HFFc6 (cell line): ENCODE results near the gene SELENOS. TPM values are rescaled to one million over a fixed set of nuclear protein-coding genes. Genes with fewer than 3 reads are reported as not detected.

Experiments
- DNase-seq: peaks from one replicate; pipeline ENCODE4 v3.0.0-alpha.2; 2018
- H3K27ac Mint-ChIP-seq: 2 replicates; pipeline ENCODE4 v1.8.0; 2020; ENCODE audit warnings: mild to moderate bottlenecking, mixed read lengths
- H3K27me3 Mint-ChIP-seq: 2 replicates; pipeline ENCODE4 v1.8.0; 2021; ENCODE audit warnings: mild to moderate bottlenecking, moderate library complexity, mixed read lengths; ENCODE audit not compliant: insufficient read depth
- H3K36me3 Mint-ChIP-seq: 2 replicates; pipeline ENCODE4 v1.8.0; 2021; ENCODE audit warnings: low read depth, mixed read lengths
- H3K4me1 Mint-ChIP-seq: 2 replicates; pipeline ENCODE4 v1.8.0; 2020; ENCODE audit warnings: low read depth, mixed read lengths
- H3K4me3 Mint-ChIP-seq: 2 replicates; pipeline ENCODE4 v1.8.0; 2020; ENCODE audit warnings: mild to moderate bottlenecking, moderate library complexity, mixed read lengths
- H3K9me3 Mint-ChIP-seq: 2 replicates; pipeline ENCODE4 v1.8.0; 2020; ENCODE audit warnings: mild to moderate bottlenecking, mixed read lengths
- total RNA-seq, 6 experiments: library from RNA; stranded (reverse); fragmentation: NEBNext Ultra II Directional; extraction: Animal tissue kit (Norgen Biotek cat#: 25700); gene quantifications; 2 replicates in 1 of 6; 3 replicates in 5 of 6; pipeline ENCODE4 v1.2.3, GENCODE V29; 2021
- TF ChIP-seq, protein P1 (sequence below): fragments of 200-600 bp; sonication (generic); IDR thresholded peaks from 2 replicates; pipeline ENCODE4 v1.5.0; 2021; ENCODE audit warnings: antibody characterized with exemption, mild to moderate bottlenecking

SELENOS gene
- total RNA-seq, 6 experiments from 2014 or later = 73.1 to 83.1 (median 80.0) TPM

GRCh38 chr15:101244889-101245668 is 32.2 kb downstream of the SELENOS start:
- Mint-ChIP-seq H3K27ac (peak overlapping the region; percentile 49), H3K4me1 (peaks cover 81% of the 10 kb centered on the region), H3K27me3 (no peaks in the 10 kb centered on the region; the same call in 1 of the 2 replicates), H3K9me3 (no peaks in the 10 kb centered on the region), H3K36me3 (peaks cover 17% of the 10 kb centered on the region), H3K4me3 (peak overlapping the region; percentile 38)
- no peak for DNase-seq
- TF ChIP-seq, protein P1, sequence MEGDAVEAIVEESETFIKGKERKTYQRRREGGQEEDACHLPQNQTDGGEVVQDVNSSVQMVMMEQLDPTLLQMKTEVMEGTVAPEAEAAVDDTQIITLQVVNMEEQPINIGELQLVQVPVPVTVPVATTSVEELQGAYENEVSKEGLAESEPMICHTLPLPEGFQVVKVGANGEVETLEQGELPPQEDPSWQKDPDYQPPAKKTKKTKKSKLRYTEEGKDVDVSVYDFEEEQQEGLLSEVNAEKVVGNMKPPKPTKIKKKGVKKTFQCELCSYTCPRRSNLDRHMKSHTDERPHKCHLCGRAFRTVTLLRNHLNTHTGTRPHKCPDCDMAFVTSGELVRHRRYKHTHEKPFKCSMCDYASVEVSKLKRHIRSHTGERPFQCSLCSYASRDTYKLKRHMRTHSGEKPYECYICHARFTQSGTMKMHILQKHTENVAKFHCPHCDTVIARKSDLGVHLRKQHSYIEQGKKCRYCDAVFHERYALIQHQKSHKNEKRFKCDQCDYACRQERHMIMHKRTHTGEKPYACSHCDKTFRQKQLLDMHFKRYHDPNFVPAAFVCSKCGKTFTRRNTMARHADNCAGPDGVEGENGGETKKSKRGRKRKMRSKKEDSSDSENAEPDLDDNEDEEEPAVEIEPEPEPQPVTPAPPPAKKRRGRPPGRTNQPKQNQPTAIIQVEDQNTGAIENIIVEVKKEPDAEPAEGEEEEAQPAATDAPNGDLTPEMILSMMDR = no peak

DNA sequence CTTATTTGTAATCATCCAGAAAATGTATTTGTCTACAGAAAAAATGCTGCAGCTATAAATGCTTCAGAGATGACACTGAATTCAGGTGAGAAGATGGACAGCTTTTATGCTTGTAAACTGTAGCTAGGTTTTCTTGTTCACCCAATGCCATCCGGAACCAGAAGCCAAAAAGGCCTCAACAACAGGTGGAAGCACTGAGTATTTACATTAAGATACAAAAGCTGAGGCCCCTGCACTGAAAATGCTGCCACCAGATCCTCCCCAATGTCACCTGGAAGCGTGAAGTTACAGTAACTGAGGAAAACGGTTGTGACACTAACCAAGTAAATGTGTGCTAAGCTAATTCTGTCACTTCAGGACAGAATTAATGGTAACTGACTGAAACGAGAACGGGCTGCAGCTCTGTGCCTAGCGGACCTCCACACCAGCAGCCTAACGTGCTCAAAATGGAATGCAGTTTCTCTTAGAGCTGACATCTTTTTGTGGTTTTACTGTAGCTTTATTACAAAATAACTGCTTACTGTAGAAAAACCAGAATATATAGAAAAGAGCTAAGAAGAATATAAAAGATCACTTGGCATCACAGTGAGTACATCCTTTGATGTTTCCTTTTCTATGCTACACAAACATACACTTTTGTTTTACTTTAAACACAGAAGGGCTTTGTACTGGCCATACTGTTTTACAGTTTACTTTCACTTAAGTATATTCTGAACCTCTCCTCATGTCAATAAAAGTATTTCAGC is 33.1 kb downstream of the SELENOS start:
- H3K27me3 Mint-ChIP-seq = no peaks in the 10 kb centered on the region; the same call in 1 of the 2 replicates
- peak; percentile 24 for DNase-seq
- H3K36me3 Mint-ChIP-seq = peaks cover 11% of the 10 kb centered on the region; the same call in 1 of the 2 replicates
- peak overlapping the region; percentile 49 for H3K27ac Mint-ChIP-seq
- H3K4me1 Mint-ChIP-seq = peaks cover 81% of the 10 kb centered on the region
- TF ChIP-seq, protein P1 = no peak
- H3K9me3 Mint-ChIP-seq = no peaks in the 10 kb centered on the region
- peak overlapping the region; percentile 38 for H3K4me3 Mint-ChIP-seq

GRCh38 chr15:101243420-101243819 is 33.9 kb downstream of the SELENOS start:
- H3K4me3 Mint-ChIP-seq = 0 out of 2 replicates have a peak overlapping the region, but pooled peaks have one; percentile 4
- peaks cover 79% of the 10 kb centered on the region for H3K4me1 Mint-ChIP-seq

GRCh38 chr15:101242999-101243336 is 34.3 kb downstream of the SELENOS start:
- H3K4me1 Mint-ChIP-seq = peaks cover 75% of the 10 kb centered on the region

More at GRCh38 chr15:101243420-101243819, 33.9 kb downstream of the SELENOS start:
- Mint-ChIP-seq H3K27ac (peak overlapping the region; percentile 72), H3K27me3 (no peaks in the 10 kb centered on the region; the same call in 1 of the 2 replicates), H3K9me3 (no peaks in the 10 kb centered on the region), H3K36me3 (peaks cover 7% of the 10 kb centered on the region; the same call in 1 of the 2 replicates)
- DNase-seq = no peak
- TF ChIP-seq, protein P1 = no peak

More at GRCh38 chr15:101242999-101243336, 34.3 kb downstream of the SELENOS start:
- TF ChIP-seq, protein P1 = no peak
- Mint-ChIP-seq H3K9me3 (no peaks in the 10 kb centered on the region), H3K27ac (peak overlapping the region; percentile 73), H3K4me3 (no peak overlapping the region; the same call in 1 of the 2 replicates), H3K36me3 (peaks cover 7% of the 10 kb centered on the region; the same call in 1 of the 2 replicates), H3K27me3 (no peaks in the 10 kb centered on the region; the same call in 1 of the 2 replicates)
- DNase-seq = no peak
